Keratinocyte (primary cell): ENCODE results near the gene TBC1D5.

ENCODE experiments used
- EZH2 ChIP-seq: IDR thresholded peaks from one replicate; pipeline ENCODE4 v1.6.1; 2012; ENCODE audit warnings: inconsistent platforms, mild to moderate bottlenecking, low read length, moderate library complexity
- TF ChIP-seq, protein P1 (sequence below), 3 experiments: IDR thresholded peaks in 1 of 3; conservative IDR thresholded peaks in 1 of 3; optimal IDR thresholded peaks in 1 of 3; 2 replicates in 2 of 3; 3 replicates in 1 of 3; pipeline versions ENCODE3 to v1.5.1; 2011; ENCODE audit warnings: low read length in 3 of 3, mild to moderate bottlenecking in 3 of 3, moderate library complexity in 2 of 3, control low read depth in 1 of 3, inconsistent platforms in 1 of 3; ENCODE audit not compliant: insufficient read depth in 2 of 3; ENCODE audit errors: extremely low read depth in 1 of 3

- no peak for TF ChIP-seq EZH2
- TF ChIP-seq, protein P1, sequence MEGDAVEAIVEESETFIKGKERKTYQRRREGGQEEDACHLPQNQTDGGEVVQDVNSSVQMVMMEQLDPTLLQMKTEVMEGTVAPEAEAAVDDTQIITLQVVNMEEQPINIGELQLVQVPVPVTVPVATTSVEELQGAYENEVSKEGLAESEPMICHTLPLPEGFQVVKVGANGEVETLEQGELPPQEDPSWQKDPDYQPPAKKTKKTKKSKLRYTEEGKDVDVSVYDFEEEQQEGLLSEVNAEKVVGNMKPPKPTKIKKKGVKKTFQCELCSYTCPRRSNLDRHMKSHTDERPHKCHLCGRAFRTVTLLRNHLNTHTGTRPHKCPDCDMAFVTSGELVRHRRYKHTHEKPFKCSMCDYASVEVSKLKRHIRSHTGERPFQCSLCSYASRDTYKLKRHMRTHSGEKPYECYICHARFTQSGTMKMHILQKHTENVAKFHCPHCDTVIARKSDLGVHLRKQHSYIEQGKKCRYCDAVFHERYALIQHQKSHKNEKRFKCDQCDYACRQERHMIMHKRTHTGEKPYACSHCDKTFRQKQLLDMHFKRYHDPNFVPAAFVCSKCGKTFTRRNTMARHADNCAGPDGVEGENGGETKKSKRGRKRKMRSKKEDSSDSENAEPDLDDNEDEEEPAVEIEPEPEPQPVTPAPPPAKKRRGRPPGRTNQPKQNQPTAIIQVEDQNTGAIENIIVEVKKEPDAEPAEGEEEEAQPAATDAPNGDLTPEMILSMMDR (optimal IDR thresholded peaks at IDR 0.05 in 1 of 3, IDR thresholded peaks at IDR 0.05 in 1 of 3, conservative IDR thresholded peaks at IDR 0.05 in 1 of 3; ENCODE audit: extremely low read depth in 1 of 3, insufficient read depth in 2 of 3, low read length in 3 of 3), result no peak
Observed at GRCh38 chr3:17494117-17494809, 248.2 kb downstream of the TBC1D5 start.
